ENCODE data around the gene TMEM106C.

TMEM106C gene

GRCh38 chr12:47980197-47980596 lies 16.8 kb downstream of the TMEM106C start:
- DNase-seq, result no peak

GRCh38 chr12:47980779-47981495 lies 17.5 kb downstream of the TMEM106C start:
- DNase-seq, result no peak

GRCh38 chr12:47981496-47982260 lies 18.3 kb downstream of the TMEM106C start:
- DNase-seq, result no peak

- no peak for DNase-seq
These were observed 18.9 kb downstream of the TMEM106C start for GRCh38 chr12:47982311-47982710.

- DNase-seq, result no peak
These were observed 19.4 kb downstream of the TMEM106C start for GRCh38 chr12:47982770-47983169.

GRCh38 chr12:47983541-47984115 lies 20.2 kb downstream of the TMEM106C start:
- no peak for DNase-seq

GRCh38 chr12:47984331-47984801 lies 21.0 kb downstream of the TMEM106C start:
- no peak for DNase-seq

- DNase-seq, result no peak
These were observed 22.3 kb downstream of the TMEM106C start for GRCh38 chr12:47985596-47986290.

- no peak for DNase-seq
These were observed 22.9 kb downstream of the TMEM106C start for GRCh38 chr12:47986291-47986660.

GRCh38 chr12:47986832-47987231 lies 23.4 kb downstream of the TMEM106C start:
- DNase-seq, result no peak

GRCh38 chr12:47987411-47988072 lies 24.1 kb downstream of the TMEM106C start:
- no peak for DNase-seq

GRCh38 chr12:47988073-47989022 lies 25.0 kb downstream of the TMEM106C start:
- no peak for DNase-seq

GRCh38 chr12:47989023-47989417 lies 25.6 kb downstream of the TMEM106C start:
- DNase-seq, result no peak

- DNase-seq, result no peak
These were observed 26.3 kb downstream of the TMEM106C start for GRCh38 chr12:47989666-47990065.

GRCh38 chr12:47990351-47991105 lies 27.1 kb downstream of the TMEM106C start:
- DNase-seq, result no peak

- DNase-seq, result no peak
These were observed 28.0 kb downstream of the TMEM106C start for GRCh38 chr12:47991106-47992061.

- DNase-seq, result no peak
These were observed 29.4 kb downstream of the TMEM106C start for GRCh38 chr12:47992776-47993175.

GRCh38 chr12:47993491-47993890 lies 30.1 kb downstream of the TMEM106C start:
- DNase-seq, result no peak

GRCh38 chr12:47995981-47996401 lies 32.6 kb downstream of the TMEM106C start:
- no peak for DNase-seq

- no peak for DNase-seq
These were observed 33.9 kb downstream of the TMEM106C start for GRCh38 chr12:47997321-47997720.
